Lung (tissue), 12 donors: Measurements from ENCODE around the gene PITX3. TPM values are rescaled to one million over a fixed set of nuclear protein-coding genes. Genes with fewer than 3 reads are reported as not detected.

Experiments
- ATAC-seq: fragments of 200-7000 bp; cut with Tn5 transposase; one replicate; pipeline ENCODE4 v1.9.1; 2020; ENCODE audit warnings: moderate number of reproducible peaks; ENCODE audit not compliant: insufficient read depth, low FRiP score
- DNase-seq, 3 donors: peaks; one replicate each; pipeline ENCODE4 v3.0.0-alpha.2; 2013 to 2017
- H3K27ac ChIP-seq, 2 donors: one replicate each; pipeline ENCODE4 v1.5.1; 2013; ENCODE audit warnings: mild to moderate bottlenecking in 2 of 2, moderate library complexity in 2 of 2, control low read depth in 1 of 2, inconsistent platforms in 1 of 2, low read depth in 1 of 2, low read length in 1 of 2
- H3K27me3 ChIP-seq, 3 donors: one replicate each; pipeline ENCODE4 v1.5.1; 2013; ENCODE audit warnings: low read length in 2 of 3; ENCODE audit not compliant: control insufficient read depth in 3 of 3, insufficient read depth in 3 of 3
- H3K36me3 ChIP-seq, 4 donors: one replicate each; pipeline ENCODE4 v1.5.1; 2013; ENCODE audit warnings: low read length in 4 of 4, mild to moderate bottlenecking in 1 of 4, moderate library complexity in 1 of 4; ENCODE audit not compliant: control insufficient read depth in 4 of 4, insufficient read depth in 4 of 4
- H3K4me1 ChIP-seq, 5 donors: one replicate each; pipeline ENCODE4 v1.5.1; 2013; ENCODE audit warnings: low read length in 5 of 5, mild to moderate bottlenecking in 2 of 5, moderate library complexity in 1 of 5; ENCODE audit not compliant: control insufficient read depth in 5 of 5, insufficient read depth in 5 of 5
- H3K4me3 ChIP-seq: one replicate; pipeline ENCODE4 v1.5.1; 2013; ENCODE audit warnings: mild to moderate bottlenecking, control low read depth, moderate library complexity
- H3K9ac ChIP-seq, 2 donors: one replicate each; pipeline ENCODE4 v1.5.1; 2013; ENCODE audit warnings: low read length in 2 of 2, control low read depth in 1 of 2; ENCODE audit not compliant: insufficient read depth in 1 of 2
- H3K9me3 ChIP-seq, 4 donors: one replicate each; pipeline ENCODE4 v1.5.1; 2013; ENCODE audit warnings: low read length in 3 of 4, mild to moderate bottlenecking in 1 of 4, moderate library complexity in 1 of 4; ENCODE audit not compliant: control insufficient read depth in 4 of 4, insufficient read depth in 3 of 4
- WGBS, 2 donors: extraction: QIAGEN DNeasy Blood & Tissue Kit; methylation state at CpG; one replicate each; pipeline ENCODE4 v1.1.7; 2013; 5-methylcytosine and 5-hydroxymethylcytosine counted together
- polyA plus RNA-seq, 2 donors: library from polyadenylated mRNA; stranded (reverse); fragments of 200-250 nt; gene quantifications; one replicate each; pipeline ENCODE4 v1.2.1, GENCODE V29; 2013
- total RNA-seq, 2 donors: library from RNA; depleted of rRNA in 1 of 2; stranded (reverse); fragments of >200 nt in 1 of 2; gene quantifications; one replicate each; pipeline ENCODE4 v1.2.1, GENCODE V29; 2014 to 2021
- TF ChIP-seq, protein P1 (sequence below): IDR thresholded peaks from 2 replicates; pipeline ENCODE4 v1.5.1; 2012; ENCODE audit warnings: mild to moderate bottlenecking; ENCODE audit errors: control extremely low read depth, extremely low read depth
- donor health status: control.
- donor health status: control.
- donor health status: Bipolar disorder and iron deficiency.
- donor health status: healthy.
- donor health status: DM: yes; HTN: yes; CAD: no.

Gene PITX3
- total and polyA plus RNA-seq, 4 donors, result 0.03 TPM; not detected in 3

DNA sequence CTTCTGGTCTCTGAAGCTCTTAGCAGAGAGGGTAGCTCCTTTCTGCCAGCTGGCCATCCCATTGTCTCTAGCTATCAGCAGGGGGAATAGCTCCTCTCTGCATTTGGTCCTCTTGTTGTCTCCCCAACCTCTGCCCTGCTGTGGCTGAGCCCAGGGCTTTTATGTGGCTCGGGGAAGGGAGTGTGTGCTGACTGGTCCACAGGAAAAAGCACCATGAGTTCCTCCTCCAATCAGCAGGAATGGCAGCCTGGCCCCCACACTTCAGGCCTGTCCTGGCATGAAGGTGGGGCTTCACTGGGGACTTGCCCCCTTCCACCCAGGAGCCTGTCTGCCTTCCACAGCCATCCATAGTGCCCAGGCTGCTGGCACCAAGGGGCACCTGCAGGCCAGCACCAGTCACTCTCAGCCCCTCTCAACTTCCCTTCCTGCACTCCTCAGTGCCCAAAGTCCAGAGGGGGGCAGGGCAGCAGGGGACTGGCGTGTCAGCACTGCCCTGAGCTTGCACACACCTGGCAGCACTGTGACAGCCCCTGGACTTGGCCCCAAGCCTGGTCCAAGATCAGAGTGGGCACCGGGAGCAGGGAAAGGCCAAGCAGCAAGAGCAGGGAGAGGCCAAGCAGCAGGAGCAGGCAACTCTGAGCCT lies 52.9 kb downstream of the PITX3 start:
- peaks cover 0 to 2% (median 0%) of the 10 kb centered on the region in 5 donors for H3K4me1 ChIP-seq
- no peak overlapping the region for H3K4me3 ChIP-seq
- H3K9me3 ChIP-seq, result peaks cover 0 to 2% (median 0%) of the 10 kb centered on the region in 4 donors
- no peak overlapping the region for H3K9ac ChIP-seq
- DNase-seq (no peak), ATAC-seq (no peak)
- H3K27ac ChIP-seq, result no peak overlapping the region
- TF ChIP-seq, protein P1, sequence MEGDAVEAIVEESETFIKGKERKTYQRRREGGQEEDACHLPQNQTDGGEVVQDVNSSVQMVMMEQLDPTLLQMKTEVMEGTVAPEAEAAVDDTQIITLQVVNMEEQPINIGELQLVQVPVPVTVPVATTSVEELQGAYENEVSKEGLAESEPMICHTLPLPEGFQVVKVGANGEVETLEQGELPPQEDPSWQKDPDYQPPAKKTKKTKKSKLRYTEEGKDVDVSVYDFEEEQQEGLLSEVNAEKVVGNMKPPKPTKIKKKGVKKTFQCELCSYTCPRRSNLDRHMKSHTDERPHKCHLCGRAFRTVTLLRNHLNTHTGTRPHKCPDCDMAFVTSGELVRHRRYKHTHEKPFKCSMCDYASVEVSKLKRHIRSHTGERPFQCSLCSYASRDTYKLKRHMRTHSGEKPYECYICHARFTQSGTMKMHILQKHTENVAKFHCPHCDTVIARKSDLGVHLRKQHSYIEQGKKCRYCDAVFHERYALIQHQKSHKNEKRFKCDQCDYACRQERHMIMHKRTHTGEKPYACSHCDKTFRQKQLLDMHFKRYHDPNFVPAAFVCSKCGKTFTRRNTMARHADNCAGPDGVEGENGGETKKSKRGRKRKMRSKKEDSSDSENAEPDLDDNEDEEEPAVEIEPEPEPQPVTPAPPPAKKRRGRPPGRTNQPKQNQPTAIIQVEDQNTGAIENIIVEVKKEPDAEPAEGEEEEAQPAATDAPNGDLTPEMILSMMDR, result no peak
- H3K27me3 ChIP-seq, result no peaks in the 10 kb centered on the region
- no peaks in the 10 kb centered on the region for H3K36me3 ChIP-seq
- WGBS, 2 donors, result 68 to 71% methylated on average over 3 of the region's 3 CpGs

DNA sequence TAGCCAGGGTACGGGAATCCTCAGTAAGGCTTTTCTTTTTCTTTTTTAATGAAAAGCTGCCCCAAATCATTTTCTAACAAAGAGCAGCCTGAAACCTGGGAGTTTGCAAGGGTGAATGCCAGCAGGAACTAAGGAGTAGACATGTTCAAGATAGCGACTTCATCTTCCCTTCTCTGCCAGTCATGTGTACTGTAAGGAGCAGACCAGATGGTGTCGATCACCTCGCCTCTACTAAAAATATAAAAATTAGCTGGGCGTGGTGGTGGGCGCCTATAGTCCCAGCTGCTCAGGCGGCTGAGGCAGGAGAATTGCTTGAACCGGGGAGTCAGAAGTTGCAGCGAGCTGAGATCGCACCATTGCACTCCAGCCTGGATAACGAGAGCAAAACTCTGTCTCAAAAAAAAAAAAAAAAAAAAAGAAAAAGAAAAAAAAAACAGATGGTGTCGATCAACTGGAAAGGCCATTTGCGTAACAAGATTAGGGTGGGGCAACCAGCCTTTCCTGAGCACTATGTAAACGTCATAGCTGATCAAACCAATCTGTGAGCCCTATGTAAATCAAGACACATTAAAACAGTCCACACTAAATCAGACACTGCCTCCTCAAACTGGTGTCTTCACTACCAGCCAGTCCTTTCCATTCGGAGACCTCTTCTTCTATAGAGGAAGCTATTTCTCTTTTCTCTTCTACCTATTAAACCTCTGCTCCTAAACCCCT lies 55.3 kb downstream of the PITX3 start:
- no peaks in the 10 kb centered on the region for H3K36me3 ChIP-seq
- peaks cover 0 to 2% (median 0%) of the 10 kb centered on the region in 5 donors for H3K4me1 ChIP-seq
- TF ChIP-seq, protein P1, result no peak
- ATAC-seq, result no peak
- no peak overlapping the region for H3K4me3 ChIP-seq
- no peak overlapping the region for H3K27ac ChIP-seq
- 81 to 82% methylated on average over 15 of the region's 15 CpGs for WGBS, 2 donors
- peak in 2 of 3 donors; percentile 31 to 45 for DNase-seq
- no peaks in the 10 kb centered on the region for H3K27me3 ChIP-seq
- H3K9ac ChIP-seq, result no peak overlapping the region
- H3K9me3 ChIP-seq, result no peaks in the 10 kb centered on the region

DNA sequence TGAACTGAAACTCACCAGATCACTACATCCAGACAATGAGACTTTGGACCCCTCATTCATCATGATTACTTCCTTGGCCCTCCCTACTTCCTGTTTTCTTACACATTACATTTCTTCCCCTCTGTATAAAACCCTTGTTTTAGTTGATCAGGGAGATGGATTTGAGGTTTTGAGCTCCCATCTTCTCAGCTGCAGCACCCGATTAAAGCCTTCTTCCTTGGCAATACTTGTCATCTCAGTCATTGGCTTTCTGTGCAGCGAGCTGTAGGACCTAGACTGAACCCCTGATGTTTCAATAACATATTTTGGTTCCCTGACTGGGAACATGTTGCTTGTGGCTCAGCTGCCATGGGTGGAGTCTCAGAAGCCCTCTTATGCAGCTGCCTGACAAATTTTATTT lies 56.0 kb downstream of the PITX3 start:
- Histone ChIP-seq H3K36me3 (no peaks in the 10 kb centered on the region), H3K9me3 (no peaks in the 10 kb centered on the region), H3K4me1 (peaks cover 0 to 2% (median 0%) of the 10 kb centered on the region in 5 donors), H3K27me3 (no peaks in the 10 kb centered on the region), H3K27ac (no peak overlapping the region), H3K4me3 (no peak overlapping the region), H3K9ac (no peak overlapping the region)
- 73 to 78% methylated on average over 2 of the region's 2 CpGs for WGBS, 2 donors
- ATAC-seq, result no peak
- TF ChIP-seq, protein P1, result no peak
- DNase-seq, result no peak
